DMS 273 (cell line): ENCODE results near the gene SGCD.

Experiments
- DNase-seq: peaks from one replicate; lab custom pipeline; 2025; ENCODE audit not compliant: unreplicated experiment; lab: John Stamatoyannopoulos, UW

The SGCD gene

DNA sequence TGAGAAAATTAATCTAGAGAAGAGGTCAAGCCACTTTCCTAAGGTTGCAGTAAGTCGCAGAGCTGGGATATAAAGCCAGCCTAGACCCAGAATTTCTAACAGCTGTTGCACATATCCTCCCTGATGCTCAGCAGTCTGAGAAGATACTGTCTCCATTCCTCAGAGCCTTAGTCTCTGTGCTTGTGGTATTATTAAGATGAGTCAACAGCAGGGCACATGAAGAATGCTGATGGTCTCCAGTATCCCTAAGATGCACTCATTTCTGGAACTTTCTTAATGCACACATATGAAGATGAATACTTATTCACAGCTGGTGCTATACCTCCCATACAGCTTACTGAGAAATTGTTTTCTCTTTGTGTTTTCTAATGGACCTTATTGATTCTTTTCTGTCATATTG, 32.5 kb downstream of the SGCD start:
- DNase-seq, result no peak

DNA sequence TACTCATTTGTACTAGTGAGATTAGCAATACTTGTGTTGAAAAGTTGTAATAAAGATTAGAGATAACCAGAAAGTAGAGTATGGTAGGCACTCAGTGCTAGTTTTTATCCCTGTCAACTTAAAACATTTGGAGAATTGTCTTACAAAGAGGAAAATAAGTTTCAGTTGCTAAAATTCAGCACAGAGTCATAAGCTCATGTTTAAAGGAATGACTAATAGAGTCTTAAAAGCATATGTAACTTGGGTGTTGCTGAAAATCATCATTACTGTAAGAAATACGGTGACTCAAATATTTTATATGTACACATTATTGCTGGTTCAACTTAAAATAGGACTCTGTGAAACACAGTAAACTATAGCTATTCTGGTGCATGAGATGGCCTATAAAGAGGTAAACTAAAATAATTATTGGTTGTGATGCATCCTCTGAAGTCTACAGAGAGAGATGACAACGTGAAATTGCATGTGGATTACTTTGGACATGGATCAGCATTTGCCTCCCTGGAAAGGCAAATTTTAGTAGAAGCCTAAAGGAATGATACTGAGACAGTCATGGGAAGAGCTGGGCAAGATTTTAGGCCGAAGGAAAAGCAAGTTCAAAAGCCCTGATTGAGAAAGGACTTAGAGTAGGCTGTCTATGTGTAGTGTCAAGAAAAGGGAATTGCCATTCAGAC, 34.6 kb downstream of the SGCD start:
- no peak for DNase-seq

- DNase-seq, result no peak
These were observed 36.9 kb downstream of the SGCD start for GRCh38 chr5:156363861-156364260.

DNA sequence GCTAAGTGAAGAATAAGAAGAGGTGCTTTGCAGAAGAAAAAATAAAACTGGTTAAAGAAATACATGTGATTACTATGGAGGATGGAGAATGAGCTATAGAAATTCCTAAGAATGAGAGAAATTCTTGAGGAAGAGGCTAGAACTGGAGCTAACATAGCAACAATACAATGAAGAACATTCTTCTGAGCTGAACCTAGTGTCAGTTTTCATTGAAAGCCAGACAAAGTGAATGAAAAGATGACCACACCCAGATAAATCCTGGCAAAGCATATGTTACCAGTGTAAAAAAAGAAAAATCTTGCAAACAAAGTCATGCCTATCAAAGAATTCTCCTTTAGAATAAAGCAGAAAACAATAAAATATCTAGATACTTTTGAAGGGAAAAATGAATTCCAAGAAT, 39.6 kb downstream of the SGCD start:
- no peak for DNase-seq

DNA sequence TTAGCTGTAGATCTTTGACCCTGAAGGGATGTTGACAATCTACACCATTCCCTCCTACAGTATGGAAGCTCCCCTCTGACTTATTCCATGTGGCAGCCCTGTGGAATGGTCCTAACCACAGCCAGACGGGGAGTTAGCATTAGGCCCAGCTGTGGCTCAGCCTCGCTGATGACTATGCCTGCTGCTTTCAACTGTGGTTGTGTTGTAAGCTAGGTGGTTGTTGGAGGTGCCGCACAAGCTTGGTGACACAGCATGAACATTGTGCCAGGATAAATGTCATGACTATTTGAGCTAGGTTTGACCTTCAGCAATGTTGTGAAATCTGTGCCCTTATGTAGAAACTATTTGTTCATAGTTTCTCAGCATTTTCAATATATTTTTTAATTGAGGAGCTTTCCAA, 40.6 kb downstream of the SGCD start:
- peak; percentile 50 for DNase-seq

DNA sequence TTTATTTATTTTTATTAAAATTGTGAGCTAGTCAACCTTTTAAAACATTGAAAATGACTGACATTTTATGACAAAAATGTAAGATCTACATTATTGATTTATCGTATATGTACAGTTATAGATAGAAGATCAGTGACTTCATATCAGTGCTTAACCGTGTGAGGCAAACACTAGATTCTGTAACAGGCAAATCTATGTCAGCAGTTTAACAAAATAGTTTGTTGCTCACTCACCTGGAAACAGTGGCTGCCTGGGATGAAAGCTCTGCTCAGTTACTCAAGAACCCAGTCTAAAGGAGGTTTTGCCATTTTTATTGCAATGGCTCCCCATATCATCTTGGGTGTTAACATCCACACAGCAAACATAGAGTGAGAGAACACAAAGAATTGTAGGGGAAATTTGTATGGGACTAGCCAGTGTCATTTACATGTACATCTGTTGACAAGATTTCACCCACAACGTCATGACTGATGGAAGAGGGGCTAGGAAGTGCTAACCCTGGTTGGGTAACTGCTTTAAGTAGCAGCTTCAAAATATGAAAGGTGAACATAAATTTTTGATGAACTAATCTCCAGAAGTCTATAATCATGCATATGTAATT, 49.0 kb downstream of the SGCD start:
- peak; percentile 41 for DNase-seq

DNA sequence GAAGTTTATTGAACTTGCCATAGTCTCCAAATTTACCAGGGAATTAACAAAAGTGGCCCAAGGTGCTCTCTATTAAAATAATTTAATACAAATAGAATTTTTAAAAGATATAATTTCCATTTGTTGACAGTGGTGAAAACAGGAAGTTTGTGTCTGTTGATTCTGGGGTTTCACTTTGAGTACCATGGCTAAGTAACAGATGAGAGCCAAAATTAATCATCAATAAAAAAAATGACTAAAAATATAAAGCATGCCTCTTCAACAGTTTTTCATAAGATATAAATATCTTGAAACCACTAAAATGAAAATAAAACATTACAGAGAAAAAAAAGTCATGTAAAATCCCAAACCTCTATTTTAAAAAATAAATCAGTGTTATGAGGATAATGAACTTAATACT, 49.8 kb downstream of the SGCD start:
- DNase-seq, result no peak

GRCh38 chr5:156378159-156378558, 51.2 kb downstream of the SGCD start:
- DNase-seq, result no peak

DNA sequence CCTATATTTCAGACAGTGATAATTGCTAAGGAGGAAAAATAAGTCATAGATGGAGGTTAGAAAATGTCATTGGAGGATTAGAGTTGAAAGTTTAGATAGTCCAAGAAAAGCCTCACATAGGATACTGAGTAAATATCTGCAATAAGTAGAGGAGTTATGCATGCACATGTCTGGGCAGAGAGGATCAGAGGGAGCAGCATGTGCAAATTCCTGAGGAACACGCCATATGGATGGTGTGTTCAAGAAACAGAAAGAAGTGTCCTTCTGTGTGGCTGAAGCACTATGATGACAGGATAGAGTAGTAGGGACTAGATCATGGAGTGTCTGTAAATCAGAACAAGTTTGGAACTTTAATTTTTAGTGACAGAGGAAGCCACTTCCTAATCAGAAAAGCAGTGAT, 52.2 kb downstream of the SGCD start:
- peak; percentile 62 for DNase-seq

DNA sequence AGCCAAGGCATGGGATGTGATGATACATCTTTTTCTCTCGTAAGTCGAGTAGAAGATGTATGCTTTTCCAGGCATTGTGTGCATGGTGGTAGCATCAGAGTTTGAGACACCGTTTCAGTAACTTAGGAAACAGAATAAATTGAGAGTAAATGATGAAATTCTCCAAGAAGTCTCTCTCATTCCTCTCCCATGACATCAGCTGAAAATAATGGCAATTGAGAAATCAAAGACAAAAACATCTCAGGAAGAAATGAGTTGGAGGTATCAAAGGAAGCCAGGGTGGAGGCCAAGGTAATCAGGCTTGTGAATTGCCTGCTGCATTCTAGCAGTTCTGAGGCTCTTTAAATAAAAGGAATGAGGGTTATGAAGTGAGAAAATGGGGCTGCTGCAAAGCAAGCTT, 53.9 kb downstream of the SGCD start:
- no peak for DNase-seq

DNA sequence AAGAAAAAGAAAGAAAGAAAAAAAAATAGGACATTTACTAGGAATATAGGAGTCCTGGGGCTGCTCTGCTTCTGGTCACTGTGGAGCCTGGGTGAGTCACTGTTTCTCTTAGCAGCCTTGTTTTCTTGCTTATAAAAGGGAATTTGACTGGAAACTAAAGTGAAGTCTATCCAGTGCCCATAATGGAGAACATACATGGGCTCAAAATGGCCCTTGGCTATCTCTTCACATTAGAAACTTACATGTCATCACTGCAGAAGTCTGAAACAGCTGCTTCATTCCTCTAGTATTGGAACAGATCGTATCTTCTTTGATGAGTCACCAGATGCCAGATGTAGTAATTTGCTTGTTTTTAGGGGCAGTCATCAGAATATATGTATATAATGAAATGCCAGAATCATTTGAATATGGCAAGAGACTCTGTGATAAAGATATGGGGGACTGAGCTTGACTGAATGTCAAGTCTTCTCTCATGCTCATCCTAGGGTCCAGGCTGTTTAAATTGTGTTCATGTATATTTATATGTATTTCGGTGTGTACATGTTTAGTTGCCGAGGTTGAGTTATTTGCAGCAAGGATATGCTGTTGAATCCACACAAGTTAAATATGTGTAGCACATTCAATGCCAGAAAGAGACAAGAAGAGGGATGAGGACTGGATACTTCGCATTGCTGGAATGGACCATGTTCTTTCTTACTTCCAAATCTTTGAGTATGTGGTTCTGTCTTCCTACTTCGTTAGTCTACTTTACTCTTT, 56.7 kb downstream of the SGCD start:
- peak; percentile 81 for DNase-seq

DNA sequence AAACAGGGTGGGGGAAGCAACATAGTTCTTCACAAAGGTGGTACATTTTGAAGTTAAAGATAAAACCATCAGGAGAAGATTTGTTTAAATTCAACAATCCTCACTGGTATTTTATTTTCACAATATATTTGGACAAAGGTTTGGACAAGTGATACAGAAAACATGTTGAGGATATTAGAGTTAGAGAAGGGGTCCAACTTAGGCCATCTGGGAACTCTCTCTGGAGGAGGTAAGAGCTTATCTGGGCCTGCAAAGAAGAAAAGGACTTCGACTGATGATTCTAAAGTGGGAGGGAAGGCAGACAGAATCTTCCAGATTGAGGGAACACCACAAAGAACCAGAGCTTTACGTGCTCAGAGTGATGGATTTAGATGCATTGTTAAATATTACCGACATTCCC, 58.5 kb downstream of the SGCD start:
- no peak for DNase-seq

DNA sequence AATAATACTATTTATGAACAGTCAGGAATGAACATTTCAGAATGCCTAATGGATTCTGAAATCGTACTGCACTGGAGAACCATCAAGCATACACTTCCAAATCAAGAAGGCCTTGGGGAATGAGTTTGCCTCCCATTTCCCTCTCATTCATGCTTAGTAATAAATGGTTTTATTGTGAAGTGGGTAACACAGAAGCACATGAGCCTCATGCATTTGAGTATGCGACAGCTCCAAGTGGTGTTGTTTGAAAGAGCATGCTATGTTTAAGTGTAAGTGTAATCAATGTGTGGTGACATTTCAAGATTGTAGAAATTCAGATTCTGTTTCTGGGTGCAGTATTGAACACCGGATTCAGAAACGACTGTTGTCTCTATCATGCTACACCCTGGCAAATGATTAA, 60.0 kb downstream of the SGCD start:
- DNase-seq, result no peak

DNA sequence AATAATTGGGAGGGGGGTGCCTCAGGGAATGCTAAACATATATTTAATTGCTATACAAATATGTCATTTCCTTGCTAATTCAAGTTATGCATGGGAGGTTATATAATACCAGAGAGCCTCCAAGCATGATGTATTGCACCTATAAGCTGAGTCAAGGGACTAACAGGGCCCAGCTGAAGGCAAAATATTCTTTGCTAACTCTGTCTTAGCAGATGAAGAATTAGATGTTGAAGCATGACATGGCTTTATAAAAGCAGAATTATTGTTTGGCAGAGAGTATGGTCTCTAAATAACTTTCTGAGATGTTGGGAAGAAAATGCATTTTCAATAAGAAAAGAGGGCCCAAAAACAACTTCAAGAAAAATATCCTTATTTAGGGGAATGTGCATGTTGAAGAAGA, 60.4 kb downstream of the SGCD start:
- DNase-seq, result no peak

- DNase-seq, result no peak
These were observed 61.3 kb downstream of the SGCD start for GRCh38 chr5:156388233-156388632.

DNA sequence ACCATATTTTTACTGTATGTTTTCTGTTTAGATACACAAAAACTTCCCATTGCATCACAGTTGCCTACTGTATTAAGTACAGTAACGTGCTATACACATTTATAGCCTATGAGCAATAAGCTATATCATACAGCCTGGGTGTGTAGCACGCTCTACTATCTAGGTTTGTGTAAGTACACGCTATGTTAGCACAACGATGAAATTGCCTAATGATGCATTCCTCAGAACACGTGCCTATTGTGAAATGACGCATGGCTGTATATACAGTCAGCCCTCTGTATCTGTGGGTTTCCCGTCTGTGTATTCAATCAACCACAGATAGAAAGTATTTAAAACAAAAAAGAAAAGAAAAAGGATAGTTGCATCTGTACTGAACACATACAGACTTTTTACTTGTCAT, 64.2 kb downstream of the SGCD start:
- no peak for DNase-seq

DNA sequence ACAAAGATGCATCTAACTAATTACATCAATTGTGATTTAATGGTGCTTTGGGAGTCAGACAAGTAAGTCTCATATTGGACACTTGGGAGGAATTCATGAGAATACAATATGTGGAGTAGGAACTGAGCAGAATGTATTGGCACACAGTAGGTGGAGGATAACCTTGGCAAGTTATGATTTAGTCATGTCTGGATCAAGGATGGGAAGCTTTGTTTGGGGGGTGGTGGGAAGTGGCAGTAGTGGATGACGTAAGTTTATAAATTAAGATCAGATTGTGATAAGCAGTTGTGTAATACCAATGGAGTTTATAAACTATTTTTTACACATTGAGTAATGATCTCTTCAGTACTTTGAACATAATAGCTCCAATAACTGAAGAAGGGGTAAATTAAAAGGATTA, 67.0 kb downstream of the SGCD start:
- no peak for DNase-seq

- DNase-seq, result peak; percentile 28
These were observed 67.8 kb downstream of the SGCD start for GRCh38 chr5:156394642-156395305.

DNA sequence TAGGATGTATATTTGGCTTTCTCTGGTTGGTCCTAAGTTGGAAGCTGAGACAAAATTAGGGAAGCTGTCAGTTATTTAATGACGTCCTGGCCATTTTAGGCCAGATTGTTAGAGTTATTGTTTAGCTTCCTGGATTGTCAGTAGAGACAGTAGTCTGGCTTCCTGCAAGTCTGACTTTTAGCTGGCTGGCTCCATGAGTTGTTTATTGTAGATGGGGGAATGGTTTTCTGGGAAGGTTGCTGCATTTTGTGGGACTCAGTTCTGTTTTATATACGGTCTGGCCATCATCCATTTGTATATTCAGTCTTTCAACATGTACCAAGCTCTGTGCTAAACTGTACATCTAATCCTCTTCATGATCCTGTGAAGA, 68.3 kb downstream of the SGCD start:
- DNase-seq, result no peak

GRCh38 chr5:156396063-156396829, 69.3 kb downstream of the SGCD start:
- DNase-seq, result no peak

GRCh38 chr5:156396830-156397081, 69.8 kb downstream of the SGCD start:
- no peak for DNase-seq

- no peak for DNase-seq
These were observed 72.4 kb downstream of the SGCD start for GRCh38 chr5:156399323-156399722.
